Activated T-cell treated with anti-CD3 and anti-CD28 coated beads for 24 hours (primary cell): Measurements from ENCODE around the gene FBXL20.

Experiments
- DNase-seq: peaks from one replicate; pipeline ENCODE4 v3.0.0-alpha.2; 2020; ENCODE audit warnings: low read depth

Gene FBXL20

DNA sequence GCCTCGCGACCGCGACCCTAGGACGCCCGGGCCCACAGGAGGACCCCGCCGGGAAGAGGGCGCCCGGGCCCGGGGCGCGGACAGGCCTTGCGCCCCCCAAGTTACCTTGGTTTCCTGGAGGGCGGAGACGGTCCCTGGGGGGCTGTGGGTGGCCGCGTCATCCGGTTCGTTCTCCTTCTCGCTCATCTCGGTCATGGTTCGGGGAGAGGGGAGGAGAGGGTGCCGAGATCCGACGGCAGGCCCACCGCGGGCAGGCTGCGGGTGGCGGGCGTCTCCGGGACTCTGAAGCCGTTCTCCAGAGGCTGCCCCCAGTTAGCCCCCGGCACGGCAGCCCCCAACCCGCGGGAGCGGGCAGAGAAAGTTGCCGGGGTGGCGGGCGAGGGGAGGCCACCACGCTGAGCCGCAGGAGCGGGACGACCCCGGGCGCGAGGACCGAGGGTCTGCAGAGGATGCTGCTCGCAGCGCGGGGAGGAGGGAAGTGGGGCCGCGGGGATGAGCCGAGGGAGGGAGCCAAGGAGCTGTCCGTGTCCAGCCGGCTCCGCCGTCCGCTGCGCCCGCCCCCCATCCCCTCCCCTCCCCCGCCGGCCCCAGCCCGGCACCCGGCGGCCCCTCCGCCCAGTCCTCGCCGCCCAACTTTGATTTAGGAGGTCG, 176.0 kb downstream of the FBXL20 start, which contains the start of gene STAC2:
STAC2 (minus strand) TSS at position 638 of the 651 bp plus-strand sequence; CDS start at position 195, 443 bp downstream.
- no peak for DNase-seq

DNA sequence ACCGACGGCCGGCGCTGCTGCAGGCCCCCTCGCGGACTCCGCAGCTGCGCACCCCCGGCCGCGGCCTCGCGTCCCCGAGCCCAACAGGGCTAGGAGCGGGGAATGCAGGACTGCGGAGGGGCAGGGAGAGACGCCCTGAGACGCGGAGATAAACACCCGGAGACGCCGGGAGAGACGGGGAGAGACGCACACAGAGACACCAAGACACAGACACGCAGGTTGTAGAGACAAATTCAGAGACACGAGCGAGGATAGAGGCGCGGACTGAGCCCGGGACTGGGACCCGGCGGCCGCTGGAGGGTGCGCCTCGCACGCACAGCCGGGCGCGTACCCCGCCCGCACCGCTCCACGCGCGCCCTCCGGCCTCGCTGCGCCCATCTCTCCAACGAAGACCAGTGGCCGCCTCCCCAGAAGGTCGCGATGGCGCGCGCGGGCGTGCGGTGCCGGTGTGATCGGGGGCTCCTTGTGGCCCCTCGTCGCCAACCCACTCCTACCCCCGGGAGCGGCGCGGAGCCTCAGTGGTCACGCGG, 176.6 kb downstream of the FBXL20 start:
- DNase-seq = no peak

- DNase-seq = no peak
Observed at GRCh38 chr17:39223907-39224777, 177.3 kb downstream of the FBXL20 start.

DNA sequence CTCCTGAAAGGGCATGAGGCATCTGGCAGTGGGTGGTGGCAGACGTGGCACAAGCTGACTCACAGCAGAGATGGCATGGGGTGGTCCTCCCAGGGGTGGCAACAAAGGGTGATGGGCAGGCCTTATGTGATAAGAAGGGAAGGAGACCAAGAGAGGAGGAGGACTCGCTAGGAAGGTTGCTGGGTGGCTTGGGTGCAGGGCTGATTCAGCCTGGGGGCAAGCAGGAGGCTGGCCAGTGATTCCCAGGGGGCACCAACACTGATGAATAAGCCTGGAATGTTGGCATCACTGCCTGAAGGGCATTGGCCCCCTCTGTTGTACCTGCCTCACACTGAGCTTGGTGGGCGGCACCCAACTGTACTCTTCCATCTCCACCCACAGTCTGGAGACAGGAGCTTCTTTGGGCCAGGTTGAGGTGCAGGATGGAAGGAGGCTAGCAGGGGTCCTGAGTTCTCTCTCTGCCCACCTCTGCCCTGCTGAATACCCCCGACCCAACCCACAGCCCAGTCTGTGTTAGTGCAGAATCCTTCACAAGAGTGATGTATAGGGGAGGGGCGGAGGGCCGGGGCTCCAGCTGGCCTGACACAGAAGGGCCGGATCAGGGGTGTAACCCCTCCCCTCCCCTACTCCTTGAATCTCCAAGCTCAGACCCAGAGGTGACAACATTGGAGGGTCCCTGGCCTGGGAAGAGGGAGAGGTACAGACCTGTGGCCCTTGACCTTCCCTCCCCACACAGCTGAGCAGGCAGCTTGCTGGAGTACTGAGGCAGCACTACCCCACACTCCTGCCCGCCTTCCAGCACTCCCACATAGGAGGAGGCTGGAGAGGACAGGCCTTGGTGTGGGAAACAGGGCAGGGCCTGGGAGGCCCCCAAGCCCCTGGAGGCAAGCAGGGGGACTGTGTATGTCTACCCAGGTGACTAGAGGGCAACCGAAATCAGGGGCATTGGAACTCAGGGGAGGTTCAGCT, 178.3 kb downstream of the FBXL20 start:
- DNase-seq = no peak

GRCh38 chr17:39222151-39222550, 179.3 kb downstream of the FBXL20 start:
- DNase-seq = no peak

- DNase-seq = no peak
Observed at GRCh38 chr17:39221572-39221971, 179.9 kb downstream of the FBXL20 start.

- DNase-seq = no peak
Observed at GRCh38 chr17:39219647-39220154, 181.7 kb downstream of the FBXL20 start.

DNA sequence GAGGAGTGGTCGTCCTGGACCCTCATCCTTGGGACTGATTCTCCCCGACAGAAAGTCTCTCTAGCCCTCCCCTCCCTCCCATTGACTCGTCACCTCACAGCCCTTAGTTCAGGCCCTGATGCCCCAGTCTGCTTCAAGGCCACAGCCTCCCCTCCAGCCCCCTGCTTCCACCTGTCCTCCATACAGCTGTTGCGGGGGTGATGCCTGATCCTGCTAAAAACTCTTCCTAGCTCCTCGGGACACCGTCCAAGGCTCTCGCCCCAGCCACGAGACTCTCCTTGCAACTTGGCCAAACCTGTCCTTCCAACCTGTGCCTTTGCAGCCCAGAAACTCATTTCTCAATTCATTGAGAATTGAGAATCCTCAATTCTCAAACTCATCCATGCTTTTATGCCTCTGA, 182.5 kb downstream of the FBXL20 start:
- no peak for DNase-seq

DNA sequence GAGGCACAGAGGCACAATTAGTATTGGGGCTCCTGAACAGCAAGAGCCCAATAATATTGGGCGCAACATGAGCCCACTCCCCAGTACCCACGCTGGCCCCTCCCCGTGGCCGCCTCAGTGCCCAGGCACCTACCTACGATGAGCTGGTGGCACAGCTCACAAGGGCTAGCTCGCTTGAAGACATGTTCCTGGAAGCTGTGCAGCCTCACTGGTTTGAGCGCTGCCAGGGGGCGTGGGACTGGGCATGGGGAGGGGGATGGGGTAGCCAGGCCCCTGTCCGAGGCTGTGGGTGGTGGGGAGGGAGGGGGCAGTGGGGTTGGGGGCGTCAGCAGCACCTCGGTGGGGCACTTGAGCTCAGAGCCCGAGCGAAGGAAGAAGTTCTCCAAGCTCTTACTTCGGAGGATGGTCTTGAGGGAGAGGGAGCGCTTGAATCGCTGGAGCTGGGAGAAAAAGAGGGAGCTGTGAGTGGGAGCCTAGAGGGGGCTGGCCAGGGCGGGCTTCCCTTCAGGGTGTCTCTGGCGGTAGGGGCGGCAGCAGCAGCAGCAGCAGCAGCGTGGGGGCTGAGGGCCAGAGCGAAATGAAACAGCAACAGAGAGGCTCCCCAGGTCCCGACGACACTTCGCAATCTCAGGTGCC, 183.6 kb downstream of the FBXL20 start:
- DNase-seq = no peak

- DNase-seq = no peak
Observed at GRCh38 chr17:39213852-39214251, 187.6 kb downstream of the FBXL20 start.

DNA sequence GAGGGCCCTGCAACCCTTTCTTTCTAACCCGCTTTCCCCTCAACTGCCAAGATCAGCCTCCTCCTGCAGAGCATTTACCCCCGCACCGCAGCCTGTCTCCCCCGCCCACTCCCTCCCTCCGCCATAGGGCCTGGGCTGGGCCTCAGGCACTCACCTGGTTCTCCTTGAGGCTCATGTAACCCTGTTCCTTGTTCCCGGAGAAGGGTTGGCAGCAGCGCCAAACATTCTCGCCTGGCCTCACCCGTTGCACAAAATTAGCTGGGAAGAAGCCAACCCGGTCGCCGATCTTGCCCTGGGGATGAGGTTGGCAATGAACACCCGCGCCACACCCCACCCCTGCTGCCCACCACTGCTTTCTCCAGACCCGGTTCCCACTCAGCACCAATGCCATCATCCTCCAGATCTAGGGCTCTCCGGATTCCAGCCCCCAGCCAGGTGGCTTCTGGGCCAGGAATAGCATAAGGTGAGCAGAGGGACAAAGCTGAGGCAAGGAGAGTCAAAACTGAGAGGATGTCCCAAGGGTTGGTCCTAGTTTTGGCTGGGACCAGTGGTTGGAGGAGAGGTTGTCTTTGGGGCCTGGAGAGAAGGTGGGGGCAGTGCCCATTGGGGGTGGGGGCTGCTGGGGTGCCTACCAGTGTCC, 188.5 kb downstream of the FBXL20 start:
- DNase-seq = no peak

- DNase-seq = no peak
Observed at GRCh38 chr17:39212195-39212810, 189.1 kb downstream of the FBXL20 start.

- DNase-seq = no peak
Observed at GRCh38 chr17:39210093-39210434, 191.4 kb downstream of the FBXL20 start.

DNA sequence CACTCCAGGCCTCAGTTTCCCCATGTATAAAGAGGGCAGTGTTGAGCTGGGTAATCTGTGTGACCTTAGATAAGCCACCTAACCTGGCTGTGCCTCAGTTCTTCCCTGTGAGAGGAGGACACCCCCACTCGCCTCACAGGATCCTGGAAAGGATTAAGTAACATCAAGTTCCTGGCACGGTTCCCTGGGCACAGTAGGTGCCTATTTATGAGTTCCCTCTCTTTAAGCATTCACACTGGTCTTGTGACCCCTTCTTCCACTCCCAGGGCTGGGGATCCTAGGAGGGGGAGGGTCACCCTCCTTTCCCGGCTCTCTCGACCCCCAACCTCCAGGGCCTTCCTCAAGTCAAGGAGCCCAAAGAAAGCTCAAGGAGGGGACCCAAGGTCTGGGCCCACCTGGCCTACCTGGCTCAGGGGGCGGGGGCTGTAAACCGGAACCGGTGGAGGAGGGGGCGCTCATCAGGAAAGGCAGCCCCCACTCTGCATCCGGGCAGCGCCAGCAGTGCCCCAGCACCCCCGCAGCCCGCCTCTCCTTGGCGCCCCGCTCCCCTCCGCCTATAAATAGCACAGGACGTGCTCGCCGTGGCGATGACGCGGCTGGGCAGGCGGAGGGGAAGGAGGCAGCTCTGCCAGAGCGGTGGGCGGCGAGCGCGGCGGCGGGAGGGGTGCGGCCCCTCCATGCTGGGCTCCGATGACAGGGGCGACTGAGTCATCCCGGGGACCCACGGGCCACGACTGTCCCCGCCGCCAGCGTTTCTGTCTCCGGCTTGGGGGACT, 191.9 kb downstream of the FBXL20 start:
- DNase-seq = peak; percentile 57

DNA sequence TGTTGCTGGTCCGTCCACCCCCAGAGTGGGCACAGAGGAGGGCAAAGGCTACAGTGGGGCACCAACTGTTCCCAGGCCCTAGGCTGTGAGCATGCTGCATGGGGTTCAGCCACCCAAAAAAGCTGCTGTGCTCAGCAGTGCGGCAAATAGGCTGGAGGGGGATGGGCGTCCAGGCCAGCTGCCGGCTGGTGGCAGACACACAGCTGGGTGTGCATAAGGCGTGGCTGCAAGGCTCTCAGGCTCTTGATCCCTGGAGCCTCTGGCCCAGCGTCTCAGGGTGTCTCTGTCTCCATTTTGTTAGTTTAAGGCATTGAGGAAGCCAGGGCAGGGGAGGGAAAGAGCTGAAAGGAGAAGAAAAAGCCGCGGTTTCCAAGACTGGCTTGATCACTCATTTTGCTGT, 192.5 kb downstream of the FBXL20 start:
- DNase-seq = no peak

DNA sequence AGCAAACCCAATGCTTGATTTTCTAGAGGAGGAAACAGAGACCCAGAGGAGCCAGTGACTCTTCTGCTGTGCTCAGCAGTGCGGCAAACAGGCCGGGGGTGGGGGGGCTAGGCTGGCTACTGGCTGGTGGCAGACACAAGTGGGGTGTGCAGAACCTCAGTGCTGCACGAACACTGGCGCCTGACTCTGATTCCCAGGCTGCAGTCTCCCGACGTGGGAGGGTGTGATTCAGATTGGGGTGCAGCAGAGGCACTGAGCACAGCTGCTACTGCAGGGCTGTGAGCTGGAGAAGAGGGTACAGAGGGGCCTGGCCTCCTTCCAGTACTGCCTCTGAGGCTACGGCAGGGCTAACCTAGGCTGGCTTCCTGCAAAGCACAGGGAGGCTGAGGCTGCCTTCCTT, 193.3 kb downstream of the FBXL20 start:
- DNase-seq = no peak

DNA sequence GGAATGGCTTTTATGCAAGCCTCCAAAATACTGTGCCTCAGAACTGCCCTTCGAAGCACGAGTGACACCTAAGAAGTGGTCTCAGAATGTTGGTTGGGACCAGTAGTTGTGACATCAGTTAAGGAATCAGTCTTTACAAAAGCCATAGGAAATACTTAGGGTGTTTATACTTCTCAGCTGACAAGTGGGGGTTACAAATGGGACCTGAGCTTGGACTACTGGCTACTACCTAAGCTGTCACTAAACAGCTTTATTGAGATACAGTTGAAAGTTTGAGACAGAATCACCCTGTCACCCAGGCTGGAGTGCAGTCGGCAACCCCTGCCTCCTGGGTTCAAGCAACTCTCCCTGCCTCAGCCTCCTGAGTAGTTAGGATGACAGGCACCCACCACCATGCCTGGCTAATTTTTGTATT, 196.3 kb downstream of the FBXL20 start:
- no peak for DNase-seq

- DNase-seq = no peak
Observed at GRCh38 chr17:39204245-39204644, 197.2 kb downstream of the FBXL20 start.
